TTC549 (cell line): ENCODE measurements around the gene GFRA1.
"Not testable (repeated sequence)": the region's sequence is repeated elsewhere in the genome, so short reads cannot be mapped to it uniquely, and the experiment has no call there.

Experiments used
- FAIRE-seq: peaks from 2 replicates; lab custom pipeline; 2012; peaks lifted over from hg19 to GRCh38; lab: Jason Lieb, UNC

The GFRA1 gene

DNA sequence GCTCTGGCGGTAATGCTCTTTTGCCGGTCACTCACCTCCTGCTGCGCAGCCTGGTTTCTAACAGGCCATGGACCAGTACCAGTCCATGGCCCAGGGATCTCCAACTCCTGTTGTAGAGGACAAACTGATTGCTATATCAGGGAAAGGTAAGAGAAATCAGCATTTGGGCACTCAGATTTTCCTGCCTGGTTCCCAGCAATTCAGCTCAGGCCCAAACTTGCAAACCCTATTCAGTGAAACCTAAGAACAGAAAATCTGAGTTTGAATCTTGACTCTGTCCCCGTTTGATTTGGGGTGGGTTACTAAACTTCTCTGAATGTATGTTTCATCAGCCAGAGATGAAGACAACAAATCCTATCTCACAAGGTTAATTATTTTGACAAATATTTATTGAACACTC is 77.4 kb downstream of the GFRA1 start:
- FAIRE-seq, result no peak

DNA sequence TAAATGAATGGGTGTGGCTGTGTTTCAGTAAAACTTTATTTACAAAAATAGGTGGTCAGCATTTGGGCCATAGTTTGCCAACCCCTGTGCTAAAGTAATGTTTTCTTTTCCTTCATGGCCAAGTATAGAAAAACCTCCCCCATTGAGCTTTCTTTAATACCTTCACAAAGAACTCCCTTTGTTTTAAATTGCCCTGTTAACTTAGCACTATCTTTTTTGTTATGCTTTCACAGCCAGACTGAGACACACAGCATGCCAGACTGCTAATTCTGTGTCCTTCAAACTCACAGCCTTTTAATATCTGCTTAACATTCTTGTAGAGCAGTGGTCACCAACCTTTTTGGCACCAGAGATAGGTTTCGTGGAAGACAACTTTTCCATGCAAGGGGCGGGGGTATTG is 78.0 kb downstream of the GFRA1 start:
- FAIRE-seq, result no peak

DNA sequence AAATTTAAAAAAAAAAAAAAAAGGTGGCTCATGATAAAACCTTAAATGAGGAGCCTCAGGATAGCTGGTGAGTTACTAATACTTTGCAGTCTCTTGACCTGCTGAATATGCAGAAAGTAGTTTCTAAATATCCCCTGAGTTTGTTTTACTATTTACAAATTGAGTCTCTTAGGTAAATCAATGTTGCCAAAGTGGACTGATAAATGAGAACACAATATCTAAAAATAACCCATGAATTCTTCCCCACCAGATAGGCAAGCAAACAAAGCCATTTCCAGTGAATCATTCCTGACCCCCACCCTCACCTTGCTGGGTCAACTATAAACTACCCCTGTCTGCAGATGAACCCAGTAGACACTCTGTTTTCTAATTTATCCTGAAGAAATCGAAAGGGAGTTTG is 78.9 kb downstream of the GFRA1 start:
- FAIRE-seq, result no peak

DNA sequence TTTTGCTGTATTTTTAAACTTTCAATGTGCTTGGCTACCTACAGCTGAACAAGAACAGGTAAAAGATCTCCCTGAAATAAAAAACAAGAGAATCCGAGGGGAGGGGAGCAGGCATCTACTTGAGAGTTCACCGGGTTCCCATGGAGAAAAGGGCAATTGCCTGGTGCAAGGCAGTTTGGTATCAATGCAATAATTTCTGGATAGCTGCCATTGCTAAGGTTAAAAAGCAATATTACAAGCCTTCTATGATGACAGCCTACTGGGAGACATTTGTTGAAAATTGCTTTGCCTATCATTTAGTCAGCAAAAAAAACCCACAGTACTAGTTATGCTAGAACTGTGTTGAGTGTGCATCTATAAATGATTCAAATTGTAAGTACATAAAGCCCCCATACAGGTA is 82.1 kb downstream of the GFRA1 start:
- no peak for FAIRE-seq

DNA sequence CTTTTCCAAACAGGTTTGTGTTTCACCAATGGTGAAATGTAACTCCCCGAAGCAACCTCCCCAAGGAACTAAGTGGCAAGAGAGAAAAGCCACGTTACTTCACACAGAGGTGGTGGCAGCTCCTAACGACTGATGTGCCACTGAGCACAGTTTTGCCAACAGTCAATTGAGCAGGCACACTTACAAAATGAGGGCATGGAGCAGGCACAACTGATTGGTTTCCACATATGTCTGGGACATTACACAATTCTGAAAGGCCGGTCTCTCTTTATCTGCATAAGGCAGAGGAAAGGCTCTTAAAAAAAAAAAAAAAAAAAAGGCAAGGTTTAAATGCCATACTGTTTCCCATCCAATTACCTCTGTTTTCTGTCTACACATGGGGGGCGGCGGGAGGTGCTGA is 86.7 kb downstream of the GFRA1 start:
- no peak for FAIRE-seq

DNA sequence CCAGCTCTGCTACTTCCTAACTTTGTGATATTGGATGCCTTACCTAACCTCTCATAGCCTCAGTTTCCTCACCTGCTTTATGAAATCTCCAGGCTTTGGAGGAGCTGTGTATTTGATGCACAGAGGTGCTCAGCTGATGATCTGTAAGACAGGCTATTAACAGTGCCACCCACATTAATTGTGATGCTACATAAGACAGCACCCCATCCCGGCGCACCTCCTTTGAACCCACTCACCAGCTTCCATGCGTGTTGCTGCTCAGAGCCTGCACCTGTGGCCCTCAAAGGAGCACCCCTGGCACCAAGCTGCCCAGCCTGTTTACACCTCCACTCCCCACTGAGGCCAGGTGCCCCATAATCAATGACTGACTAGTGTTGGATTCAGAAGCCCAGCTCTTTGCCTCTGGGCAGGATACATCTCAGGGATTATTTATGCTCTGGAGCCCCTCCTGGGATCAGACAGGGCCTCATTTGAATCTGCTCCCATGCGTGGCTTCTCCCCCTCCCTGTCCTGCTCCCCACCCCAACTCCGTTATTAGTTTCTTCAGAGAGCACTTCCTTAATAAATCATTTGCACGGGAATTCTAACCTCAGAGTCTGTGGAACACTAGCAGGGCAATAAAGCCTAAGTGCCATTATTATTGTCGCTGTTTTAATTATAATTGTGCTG is 87.7 kb downstream of the GFRA1 start:
- FAIRE-seq, result no peak

DNA sequence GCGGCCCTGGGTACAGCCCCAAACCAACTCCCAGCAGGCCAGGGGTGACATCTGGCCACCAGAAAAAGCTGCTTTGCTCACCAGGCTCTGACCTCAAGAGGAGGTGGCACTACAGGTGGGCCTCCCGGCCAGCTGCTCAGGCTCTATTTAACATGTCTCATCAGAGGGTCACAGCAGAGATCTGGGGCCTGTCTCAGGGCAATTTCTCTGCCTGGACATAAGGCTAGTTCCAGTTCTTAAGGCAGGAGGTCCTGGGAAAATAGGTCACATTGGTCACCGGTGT is 88.6 kb downstream of the GFRA1 start:
- no peak for FAIRE-seq

DNA sequence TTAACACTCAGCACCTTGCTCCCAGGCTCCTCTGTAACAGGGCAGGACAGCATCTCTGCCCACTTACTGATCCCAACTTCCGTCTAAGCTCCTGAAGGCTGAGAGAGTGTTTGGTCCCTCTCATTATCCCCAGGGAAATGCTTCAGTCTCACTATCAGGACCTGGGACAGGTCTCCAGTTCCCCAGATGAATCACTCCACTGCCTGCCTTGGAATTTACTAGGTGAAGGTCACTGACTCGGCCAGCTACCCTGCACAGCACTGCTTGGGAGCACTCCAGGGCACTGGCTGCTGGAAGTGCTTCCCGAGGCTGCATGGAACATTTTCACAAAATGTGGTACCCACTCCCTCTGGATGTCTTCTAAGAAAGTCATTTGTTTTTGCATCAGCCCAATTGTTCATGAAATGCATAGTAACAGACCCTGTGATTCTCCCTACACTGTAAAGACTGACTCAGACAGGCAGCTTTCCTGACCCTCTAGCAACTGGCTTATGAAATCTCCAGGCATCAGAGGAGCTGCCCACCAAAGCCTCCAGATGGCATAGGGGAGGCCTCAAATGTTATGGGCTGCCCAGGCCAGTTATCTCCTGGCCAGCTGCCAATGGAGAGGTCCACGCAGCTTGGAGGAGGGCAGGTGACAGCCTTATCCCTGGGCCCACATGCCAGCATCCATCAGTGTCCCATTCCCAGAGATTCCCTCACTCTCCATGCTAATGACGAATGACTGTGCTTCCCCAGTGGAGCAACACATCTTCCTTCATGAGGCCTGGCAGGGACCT is 89.1 kb downstream of the GFRA1 start:
- no peak for FAIRE-seq

DNA sequence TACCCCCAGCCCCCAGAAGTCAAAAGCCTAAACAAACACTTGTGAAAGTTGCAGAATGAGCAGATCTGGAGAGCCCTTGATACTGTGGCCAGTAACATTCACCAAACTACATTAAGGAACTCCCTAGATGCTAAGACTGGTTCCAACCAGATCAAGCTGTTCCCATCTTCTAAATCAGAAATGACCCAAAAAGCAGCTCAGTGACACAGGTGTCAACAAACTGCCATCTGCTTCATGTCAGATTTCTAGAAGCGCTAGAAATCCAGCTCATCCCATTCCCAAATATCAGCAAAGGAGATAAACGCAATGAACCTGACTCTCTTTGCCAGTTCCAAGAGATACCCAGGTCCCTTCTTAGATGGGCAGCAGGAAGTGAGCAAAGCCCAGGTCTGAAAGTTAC is 90.6 kb downstream of the GFRA1 start:
- FAIRE-seq, result no peak

DNA sequence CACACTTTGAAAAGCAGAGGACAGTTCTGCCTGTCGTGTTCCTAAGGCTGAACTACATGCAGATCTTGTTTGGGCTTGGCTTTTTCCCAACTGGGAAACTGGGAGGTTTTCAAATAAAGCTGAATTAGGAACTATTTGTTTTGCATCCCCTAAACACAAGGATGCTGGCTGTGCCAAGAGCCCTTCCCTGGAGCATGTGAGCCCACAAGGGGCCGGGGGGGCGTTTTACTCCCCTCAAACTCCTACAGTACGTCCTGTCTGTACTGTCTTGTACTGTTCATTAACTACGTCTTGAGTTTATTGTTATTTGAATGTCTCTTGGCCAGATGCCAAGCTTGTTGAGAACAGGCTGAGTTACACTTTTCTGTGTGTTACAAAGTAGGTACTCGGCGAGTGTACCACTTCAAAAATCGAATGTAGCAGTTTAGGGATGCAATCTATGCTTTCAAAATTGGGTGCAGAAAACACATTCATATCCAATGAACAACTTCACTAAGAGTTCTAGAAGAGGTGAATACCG is 94.9 kb downstream of the GFRA1 start:
- FAIRE-seq, result no peak

DNA sequence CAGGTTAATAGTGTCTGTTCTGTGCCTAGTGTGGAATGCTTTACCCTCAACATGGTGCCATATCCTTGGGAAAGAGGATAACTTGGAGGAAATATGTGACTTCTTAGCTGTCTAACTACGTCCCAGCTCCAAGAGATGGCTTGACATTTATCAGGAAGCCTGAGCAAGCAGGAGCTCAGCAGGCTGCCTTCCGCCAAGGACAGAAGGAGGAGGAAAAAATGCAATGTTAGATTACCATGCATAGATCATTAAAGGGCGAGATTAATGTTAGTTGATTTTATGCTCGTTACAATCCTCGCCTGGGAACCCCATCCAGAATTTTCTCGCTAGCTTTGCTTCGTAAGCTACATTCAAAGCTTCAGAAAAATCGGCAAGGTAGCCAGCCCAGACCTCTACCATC is 97.8 kb downstream of the GFRA1 start:
- no peak for FAIRE-seq

DNA sequence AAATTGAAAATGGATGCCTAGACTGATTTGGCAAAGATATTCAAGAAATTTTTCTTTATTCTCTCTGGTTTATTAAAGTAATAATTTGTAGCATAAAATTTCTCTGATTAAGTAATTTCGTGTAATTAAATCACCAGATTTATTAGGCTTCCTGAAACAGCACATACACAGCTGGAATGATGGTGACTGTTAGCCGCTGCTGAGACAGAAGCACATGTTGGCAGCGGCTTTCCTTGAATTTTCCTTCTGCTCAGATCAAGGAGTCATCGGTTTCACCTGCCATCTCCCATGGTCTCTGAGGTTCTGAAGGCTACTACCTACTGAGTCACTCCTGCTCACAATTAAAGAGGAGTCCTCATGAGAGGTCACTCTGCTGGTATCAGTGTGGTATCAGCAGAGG is 101.5 kb downstream of the GFRA1 start:
- FAIRE-seq, result no peak

DNA sequence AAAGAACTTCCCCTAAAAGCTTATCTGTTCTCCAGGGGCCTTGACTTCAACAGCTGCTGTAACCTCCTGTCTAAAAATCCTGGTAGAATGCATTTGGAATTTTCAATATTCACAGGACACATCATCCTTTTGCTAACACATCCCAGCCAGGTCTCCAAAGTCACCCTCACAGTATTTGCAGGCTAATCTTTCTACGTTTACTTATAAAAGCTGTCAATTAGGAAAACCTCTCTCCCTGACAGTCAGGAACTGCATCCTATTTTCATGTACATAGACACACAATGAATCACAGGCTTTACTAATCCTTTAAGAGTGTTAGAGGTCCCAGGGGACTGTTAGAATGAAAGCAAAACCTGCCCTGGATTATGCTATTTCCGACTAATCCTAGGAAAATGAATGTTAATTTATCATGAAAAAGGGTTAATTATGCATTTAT is 102.2 kb downstream of the GFRA1 start:
- no peak for FAIRE-seq

DNA sequence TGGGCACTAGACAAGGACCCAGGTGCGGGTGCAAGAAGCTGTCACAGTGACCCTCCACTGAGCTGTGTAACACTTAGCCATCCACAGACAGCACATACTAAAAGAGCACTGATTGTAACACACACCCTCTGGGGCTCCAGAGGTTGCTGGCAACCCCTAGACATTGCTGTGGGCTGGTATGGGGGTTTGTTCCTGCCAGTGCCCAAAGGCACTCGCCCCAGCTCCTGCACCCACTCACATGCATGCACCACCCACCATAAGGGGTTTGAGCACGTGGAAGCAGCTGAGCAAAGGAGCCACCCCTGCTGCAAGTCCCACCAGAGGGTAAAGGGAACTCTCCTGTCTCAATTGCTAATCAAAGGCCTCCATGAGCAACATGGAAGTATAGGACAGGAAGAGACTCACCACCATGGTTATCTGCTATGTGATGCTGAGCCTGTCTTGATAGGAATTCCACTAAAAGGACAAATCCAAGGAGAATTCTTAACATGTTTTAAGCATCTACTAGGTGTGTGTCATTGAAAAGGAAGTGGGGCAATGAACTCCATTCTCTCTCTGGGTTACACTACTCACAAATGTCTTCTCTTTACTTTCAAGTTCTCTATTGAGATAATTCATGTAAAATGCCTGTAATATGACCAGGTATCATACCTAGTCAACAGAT is 103.1 kb downstream of the GFRA1 start:
- FAIRE-seq, result no peak

DNA sequence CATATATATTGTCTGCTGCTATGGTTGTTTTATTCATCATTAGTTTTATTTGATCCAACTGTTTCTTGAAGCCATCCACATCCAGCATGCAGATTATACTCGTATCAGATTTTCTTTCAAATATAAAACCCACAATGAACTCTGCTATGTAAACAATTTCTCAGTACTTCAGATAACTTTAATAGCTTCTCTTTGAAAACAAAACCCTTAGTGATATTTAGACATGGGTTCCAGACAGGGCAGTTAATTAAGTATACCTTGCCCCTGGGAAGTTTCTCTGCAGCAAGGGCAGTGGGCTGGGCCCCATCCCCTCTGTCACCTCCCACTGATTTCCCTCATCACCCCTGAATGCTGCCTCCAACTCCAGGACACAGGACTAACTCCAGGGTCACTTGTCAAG is 104.3 kb downstream of the GFRA1 start:
- FAIRE-seq, result no peak

DNA sequence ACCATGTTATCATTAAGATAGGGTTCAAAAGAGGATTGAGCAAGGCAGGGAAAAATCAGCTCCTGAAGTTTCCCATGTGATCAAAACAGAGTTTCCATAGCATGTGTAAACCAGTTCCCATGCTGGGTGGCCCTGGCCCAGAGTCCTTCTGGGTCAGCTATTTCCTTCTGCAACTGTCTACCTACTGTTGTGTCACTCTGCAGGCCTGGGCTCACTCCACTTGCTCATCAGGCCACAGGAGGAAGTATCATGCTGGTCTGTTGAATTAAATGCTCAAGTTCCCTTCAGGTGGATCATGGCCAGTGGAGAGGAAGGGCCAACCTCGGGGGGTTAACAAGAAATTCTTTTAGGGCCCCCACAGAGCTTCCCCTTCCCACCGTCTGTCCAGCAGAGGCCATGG is 104.7 kb downstream of the GFRA1 start:
- no peak for FAIRE-seq

DNA sequence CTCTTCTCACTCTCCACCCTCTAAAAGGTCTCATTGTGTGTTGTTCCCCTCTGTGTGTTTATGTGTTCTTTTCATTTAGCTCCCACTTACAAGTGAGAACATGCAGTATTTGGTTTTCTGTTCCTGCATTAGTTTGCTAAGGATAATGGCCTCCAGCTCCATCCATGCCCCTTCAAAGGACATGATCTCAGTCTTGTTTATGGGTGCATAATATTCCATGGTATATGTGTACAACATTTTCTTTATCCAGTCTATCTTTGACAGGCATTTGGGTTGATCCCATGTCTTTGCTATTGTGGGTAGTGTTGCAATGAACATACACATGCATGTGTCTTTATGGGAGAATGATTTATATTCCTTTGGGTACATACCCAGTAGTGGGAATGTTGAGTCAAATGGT is 107.1 kb downstream of the GFRA1 start:
- FAIRE-seq, result not testable (repeated sequence)

DNA sequence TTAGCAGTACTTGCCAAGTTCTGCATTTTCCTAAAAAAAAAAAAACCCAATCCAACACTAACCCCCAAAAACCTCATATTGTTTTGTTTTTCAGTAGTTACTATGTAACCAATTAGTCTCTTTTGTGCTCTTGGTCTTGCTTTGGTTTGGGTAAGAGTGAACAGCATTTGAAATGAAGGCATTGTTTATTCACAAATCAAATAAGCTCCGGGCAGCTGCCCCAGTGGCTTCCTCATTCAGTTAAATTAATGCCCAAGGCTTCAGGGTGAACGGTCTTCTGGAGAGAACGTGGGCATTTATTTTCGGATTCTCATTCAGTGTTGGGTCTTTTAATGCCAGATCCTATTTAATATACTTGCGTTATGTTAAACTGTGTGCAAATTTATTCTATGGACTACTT is 108.7 kb downstream of the GFRA1 start:
- no peak for FAIRE-seq

DNA sequence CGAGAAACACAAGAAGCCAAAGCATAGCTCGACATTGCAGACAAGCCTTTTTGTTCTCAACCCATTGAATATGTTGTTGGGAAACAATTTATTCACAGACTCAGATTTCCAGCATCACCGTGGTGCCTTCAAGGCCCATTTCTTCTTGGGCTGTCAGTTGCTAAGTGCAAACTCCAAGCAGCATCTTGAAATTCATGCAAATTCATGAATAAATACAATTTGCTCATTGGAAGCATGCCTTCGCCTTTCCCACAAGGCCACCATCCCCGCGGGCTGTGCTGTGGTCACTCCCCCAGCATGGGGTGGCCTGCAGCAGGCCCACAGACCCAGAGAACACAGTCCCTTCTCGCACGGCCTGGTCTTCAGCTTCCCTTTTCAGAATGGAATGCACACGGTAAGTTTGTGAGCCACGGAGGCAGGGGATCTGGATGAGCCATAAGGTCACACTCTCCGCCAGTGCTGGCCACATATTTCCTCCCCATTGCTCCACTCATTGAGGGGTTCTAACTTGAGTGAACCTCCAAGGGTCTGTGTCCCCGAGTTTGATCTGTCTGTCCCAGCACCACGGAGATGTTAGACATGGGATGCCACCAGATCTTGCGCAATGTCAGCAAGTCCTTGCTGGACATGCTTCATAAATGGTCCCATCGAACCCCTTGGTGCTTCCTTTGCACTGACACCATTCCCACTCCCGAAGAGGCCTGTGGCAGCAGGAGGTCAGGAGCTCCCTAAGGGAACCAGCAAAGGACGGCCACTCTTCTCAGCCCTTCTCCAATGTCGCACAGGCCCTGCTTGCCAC is 109.5 kb downstream of the GFRA1 start:
- FAIRE-seq, result no peak

DNA sequence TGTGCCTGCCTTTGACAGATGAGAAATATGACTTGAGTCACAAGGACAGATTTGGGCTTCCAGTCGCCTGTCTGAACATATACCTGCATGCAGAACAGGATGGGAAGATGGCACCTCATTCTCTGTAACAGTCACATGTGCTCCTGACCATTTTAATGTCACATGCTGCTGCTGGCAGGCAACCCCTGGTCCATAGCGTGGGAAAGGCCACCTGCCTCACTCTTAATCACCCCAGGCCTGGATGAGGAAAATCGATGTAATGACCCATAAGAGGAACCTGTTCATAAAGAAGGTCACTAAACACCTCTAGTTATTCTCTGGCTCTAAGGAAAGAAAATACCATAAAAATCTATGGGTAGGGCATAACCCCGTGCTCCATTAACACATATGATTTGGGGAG is 110.2 kb downstream of the GFRA1 start:
- FAIRE-seq, result no peak

DNA sequence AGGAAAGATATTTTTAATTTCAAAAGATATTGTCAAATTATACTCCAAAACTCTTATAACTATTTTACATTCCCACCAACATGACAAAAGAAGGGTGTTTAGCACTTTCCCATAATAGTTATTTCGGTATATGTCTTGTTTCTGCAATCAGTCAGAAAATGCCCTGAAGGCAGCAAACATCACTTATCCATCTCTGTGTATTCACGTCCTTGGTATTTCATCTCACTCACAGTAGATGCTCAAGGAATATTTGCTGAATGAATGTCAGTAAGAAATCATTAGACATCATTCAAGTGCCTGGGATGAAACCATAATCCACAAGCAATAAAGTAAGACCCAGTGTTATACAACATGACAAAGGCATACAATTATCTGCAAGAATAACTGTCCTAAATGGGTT is 112.7 kb downstream of the GFRA1 start:
- no peak for FAIRE-seq

DNA sequence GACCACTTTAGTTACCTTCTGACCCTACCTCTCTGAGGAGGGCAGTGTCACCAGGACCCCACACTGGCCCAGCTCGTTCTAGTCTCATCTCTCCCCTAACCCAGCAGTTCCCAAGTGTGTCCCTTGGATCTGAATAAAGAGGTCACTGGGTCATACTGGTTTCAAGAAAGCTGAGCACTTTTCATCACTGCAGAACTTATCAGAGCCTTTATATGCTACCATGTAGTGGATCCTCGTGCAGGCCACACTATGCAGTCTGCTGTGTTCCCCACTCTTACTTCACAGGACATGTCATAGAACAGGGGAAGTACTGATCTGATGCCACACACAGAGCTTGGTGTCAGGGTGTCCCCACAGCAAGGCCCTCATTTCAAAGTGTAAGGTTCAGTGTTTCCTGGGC is 113.8 kb downstream of the GFRA1 start:
- no peak for FAIRE-seq

DNA sequence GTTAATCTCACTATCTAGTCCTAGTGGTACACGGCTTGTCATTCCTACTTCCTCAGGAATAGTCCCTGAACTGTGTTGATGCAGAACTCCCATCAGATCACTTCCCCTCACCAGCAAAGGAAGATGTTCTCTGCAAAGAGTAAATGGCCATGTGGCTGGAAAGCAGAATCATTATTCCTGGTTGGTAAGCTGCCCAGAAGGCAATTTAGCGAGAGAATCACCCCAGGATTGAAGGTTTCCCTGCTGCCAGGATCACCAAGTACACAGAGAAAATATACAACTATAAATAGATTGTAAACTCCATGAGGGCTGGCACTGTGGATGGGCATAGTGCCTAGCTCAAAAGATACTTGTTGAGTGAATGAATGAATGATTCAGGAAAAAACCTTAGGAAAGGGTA is 115.0 kb downstream of the GFRA1 start:
- FAIRE-seq, result no peak
